ENCODE data around the gene MID1IP1. TPM values are rescaled to one million over a fixed set of nuclear protein-coding genes. Genes with fewer than 3 reads are reported as not detected.

The MID1IP1 gene, protein sequence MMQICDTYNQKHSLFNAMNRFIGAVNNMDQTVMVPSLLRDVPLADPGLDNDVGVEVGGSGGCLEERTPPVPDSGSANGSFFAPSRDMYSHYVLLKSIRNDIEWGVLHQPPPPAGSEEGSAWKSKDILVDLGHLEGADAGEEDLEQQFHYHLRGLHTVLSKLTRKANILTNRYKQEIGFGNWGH
- 16.3 and 17.8 TPM in 2 replicates for total RNA-seq

DNA sequence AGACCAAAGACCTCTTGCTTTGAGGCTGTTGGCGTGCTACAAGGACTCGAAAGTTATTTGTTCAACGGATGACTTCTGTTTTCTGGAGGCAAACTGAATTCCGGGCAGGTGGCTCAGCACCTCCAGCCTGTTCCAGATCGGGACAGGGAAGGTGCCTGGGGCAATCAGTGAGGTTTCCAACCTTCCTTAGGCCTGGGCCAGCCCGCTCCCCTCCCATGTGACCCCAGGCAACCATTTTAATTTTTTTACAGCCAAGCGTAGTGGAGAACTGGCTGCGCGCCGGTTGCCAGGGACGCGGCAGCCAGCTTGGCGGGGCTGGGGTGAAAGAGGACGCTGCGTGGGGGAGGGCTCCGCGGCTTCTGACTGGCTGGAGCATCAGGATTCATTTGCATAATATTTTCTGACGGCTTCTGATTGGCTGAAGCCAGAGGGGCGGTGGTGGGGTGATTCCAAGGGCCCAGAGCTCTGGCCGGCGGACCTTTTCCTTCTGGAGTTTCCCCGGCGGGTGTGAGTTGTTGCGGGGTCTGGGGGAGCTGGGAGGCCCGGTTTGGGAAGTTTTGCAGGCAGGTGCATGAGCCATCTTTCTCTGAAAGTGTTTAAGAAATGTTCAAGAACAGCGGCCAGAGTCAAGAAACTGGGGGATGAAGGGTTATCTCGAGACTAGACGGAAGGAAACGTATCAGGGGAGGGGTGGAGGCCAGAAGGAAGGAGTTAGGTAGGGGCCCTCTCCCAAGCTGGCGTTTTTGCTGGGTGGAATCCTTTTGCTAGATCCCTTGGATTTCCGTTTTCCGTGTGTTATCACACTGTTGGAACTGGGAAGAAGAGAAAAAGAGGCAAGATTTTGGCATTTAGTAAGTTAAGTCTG is at the start of gene MID1IP1:
MID1IP1 (plus strand) TSS at position 479 of the 865 bp plus-strand sequence. CDS start 3,488 bp downstream, outside the sequence.

Other genes with a start within 250 kb of the MID1IP1 start
- gene TSPAN7, start 239.9 kb upstream of the MID1IP1 start, total RNA-seq: 1.5 and 3.7 TPM in 2 replicates